ENCODE results near the gene ANKS1B.

DNA sequence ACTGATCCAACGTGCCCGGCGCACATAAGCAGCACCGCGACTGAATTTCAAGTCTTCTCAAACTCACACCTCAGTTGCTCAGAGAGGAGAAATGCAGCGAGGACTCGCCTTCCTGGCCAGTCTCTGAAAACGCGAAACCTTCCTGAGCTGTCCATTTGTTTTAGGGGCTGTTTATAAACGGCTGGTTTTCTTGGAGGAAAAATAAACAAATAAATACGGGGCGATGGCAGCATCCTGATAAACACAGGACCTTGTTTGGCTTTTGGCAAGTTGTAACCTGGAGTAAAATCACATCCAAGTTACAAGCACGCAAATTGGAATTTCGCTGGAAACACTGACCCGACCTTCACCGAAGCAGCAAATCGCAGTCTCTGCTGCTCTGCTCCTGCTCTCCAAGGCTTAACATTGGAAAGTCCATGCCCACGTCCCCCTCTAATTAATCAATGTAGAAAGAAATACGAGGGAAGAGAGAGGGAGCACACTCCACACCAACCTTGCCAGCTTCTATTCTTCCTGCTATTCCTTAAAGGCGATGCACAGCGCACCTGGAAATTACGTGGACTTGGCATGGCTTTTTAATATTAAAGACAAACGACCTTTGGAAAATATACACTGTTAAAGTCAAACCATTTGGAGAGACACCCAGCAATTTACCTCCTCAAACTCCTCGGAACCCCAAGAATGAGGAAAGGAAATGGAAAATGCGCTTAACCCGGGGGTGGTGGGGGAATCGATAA, 1090.9 kb downstream of the ANKS1B start:
- TF ChIP-seq, protein P1, sequence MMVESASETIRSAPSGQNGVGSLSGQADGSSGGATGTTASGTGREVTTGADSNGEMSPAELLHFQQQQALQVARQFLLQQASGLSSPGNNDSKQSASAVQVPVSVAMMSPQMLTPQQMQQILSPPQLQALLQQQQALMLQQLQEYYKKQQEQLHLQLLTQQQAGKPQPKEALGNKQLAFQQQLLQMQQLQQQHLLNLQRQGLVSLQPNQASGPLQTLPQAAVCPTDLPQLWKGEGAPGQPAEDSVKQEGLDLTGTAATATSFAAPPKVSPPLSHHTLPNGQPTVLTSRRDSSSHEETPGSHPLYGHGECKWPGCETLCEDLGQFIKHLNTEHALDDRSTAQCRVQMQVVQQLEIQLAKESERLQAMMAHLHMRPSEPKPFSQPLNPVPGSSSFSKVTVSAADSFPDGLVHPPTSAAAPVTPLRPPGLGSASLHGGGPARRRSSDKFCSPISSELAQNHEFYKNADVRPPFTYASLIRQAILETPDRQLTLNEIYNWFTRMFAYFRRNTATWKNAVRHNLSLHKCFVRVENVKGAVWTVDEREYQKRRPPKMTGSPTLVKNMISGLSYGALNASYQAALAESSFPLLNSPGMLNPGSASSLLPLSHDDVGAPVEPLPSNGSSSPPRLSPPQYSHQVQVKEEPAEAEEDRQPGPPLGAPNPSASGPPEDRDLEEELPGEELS (CRISPR knock-in tag; IDR thresholded peaks at IDR 0.05) = no peak
- TF ChIP-seq, protein P2, sequence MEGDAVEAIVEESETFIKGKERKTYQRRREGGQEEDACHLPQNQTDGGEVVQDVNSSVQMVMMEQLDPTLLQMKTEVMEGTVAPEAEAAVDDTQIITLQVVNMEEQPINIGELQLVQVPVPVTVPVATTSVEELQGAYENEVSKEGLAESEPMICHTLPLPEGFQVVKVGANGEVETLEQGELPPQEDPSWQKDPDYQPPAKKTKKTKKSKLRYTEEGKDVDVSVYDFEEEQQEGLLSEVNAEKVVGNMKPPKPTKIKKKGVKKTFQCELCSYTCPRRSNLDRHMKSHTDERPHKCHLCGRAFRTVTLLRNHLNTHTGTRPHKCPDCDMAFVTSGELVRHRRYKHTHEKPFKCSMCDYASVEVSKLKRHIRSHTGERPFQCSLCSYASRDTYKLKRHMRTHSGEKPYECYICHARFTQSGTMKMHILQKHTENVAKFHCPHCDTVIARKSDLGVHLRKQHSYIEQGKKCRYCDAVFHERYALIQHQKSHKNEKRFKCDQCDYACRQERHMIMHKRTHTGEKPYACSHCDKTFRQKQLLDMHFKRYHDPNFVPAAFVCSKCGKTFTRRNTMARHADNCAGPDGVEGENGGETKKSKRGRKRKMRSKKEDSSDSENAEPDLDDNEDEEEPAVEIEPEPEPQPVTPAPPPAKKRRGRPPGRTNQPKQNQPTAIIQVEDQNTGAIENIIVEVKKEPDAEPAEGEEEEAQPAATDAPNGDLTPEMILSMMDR (IDR thresholded peaks at IDR 0.05) = no peak
